ENCODE results near the gene GATC. TPM values are rescaled to one million over a fixed set of nuclear protein-coding genes. Genes with fewer than 3 reads are reported as not detected.

Gene GATC
- total and polyA plus RNA-seq, 2 of the 4 experiments (the other 2 are of a cell fraction): 8.7 to 16.5 TPM

GRCh38 chr12:120455302-120455701, 9.1 kb downstream of the GATC start:
- no peak overlapping the region for H3K27ac ChIP-seq (ENCODE audit: insufficient read depth, low read length)
- ChIA-PET POLR2A (ENCODE audit: unreplicated experiment) (no interaction called here), CTCF (no interaction called here)
- no peak overlapping the region for H4K8ac ChIP-seq (ENCODE audit: low read depth in 2 of 2, low read length in 2 of 2)
- no TSS peak for BruUV-seq (replicated peaks)
- no peaks in the 10 kb centered on the region for H3K27me3 ChIP-seq (ENCODE audit: control insufficient read depth, insufficient read depth, low read length)
- H2BK20ac ChIP-seq (ENCODE audit: low read depth, low read length): no peak overlapping the region
- no CpG with 5 or more reads among the region's 7 CpGs for WGBS, 2 experiments (ENCODE audit: extremely low coverage in 2 of 2, insufficient read length in 1 of 2)
- H3K4me3 ChIP-seq (ENCODE audit: insufficient read depth, low read depth, low read length): no peak overlapping the region
- H2BK5ac ChIP-seq (ENCODE audit: low read depth, low read length, poor library complexity, severe bottlenecking): no peak overlapping the region
- H2AK9ac ChIP-seq (replicated peaks; ENCODE audit: low read depth, low read length, poor library complexity): no peak overlapping the region
- peaks cover 8 to 45% of the 10 kb centered on the region in 2 experiments for H3K79me1 ChIP-seq (ENCODE audit: low read depth in 1 of 2, low read length in 2 of 2)
- dilution Hi-C loops (cut with HindIII; ENCODE audit: low sequenced_read_pairs, unreplicated experiment) (no loop called here), intact Hi-C loops (cut with micrococcal nuclease) (no loop called here), in situ Hi-C loops (cut with MboI; ENCODE audit: low sequenced_read_pairs) (no loop called here)
- no peak overlapping the region for H2AK5ac ChIP-seq (ENCODE audit: low read depth, low read length)
- DNase-seq (no peak), ATAC-seq (ENCODE audit: low read depth) (no peak)
- no peak for TF ChIP-seq ELK1 (IDR thresholded peaks at IDR 0.05; ENCODE audit: borderline replicate concordance, low read depth, low read length)
- TF ChIP-seq RAD21 (IDR thresholded peaks at IDR 0.05; ENCODE audit: low read length): no peak
- TF ChIP-seq RFX5 (IDR thresholded peaks at IDR 0.05; ENCODE audit: low read depth, low read length): no peak
- TF ChIP-seq POLR2A (IDR thresholded peaks at IDR 0.05; ENCODE audit: low read depth, low read length): no peak
- TF ChIP-seq MAZ (IDR thresholded peaks at IDR 0.05; ENCODE audit: borderline replicate concordance, low read depth, low read length): no peak
- no peak for TF ChIP-seq CHD1 (IDR thresholded peaks at IDR 0.05; ENCODE audit: low read depth, low read length)
- TF ChIP-seq BHLHE40 (IDR thresholded peaks at IDR 0.05; ENCODE audit: low read depth, low read length): no peak
- TF ChIP-seq RCOR1 (IDR thresholded peaks at IDR 0.05; ENCODE audit: insufficient replicate concordance, low read length): no peak
- no peak for TF ChIP-seq USF2 (IDR thresholded peaks at IDR 0.05; ENCODE audit: low read depth, low read length)
- TF ChIP-seq NFE2L2 (IDR thresholded peaks at IDR 0.05; ENCODE audit: low read depth, low read length): no peak
- TF ChIP-seq CTCF (conservative IDR thresholded peaks at IDR 0.05; ENCODE audit: low read depth, low read length): no peak
- H3K9me3 ChIP-seq (ENCODE audit: control insufficient read depth, insufficient read depth, low read length): no peaks in the 10 kb centered on the region
- no peak overlapping the region for H3K14ac ChIP-seq (replicated peaks; ENCODE audit: low read depth, low read length)
- no peak overlapping the region for H3K4ac ChIP-seq (ENCODE audit: low read depth, low read length)
- H2BK120ac ChIP-seq (ENCODE audit: low read depth, low read length): no peak overlapping the region
- no peak overlapping the region for H3K23ac ChIP-seq (ENCODE audit: low read depth, low read length)
- no peak overlapping the region for H3K18ac ChIP-seq (ENCODE audit: low read depth, low read length)
- H3K56ac ChIP-seq (ENCODE audit: extremely low read depth, insufficient read depth, low read length): no peak overlapping the region
- peaks cover 45% of the 10 kb centered on the region for H3K36me3 ChIP-seq (ENCODE audit: control insufficient read depth, insufficient read depth, low read length)
- H4K5ac ChIP-seq (ENCODE audit: low read depth, low read length): no peak overlapping the region
- H2BK15ac ChIP-seq (ENCODE audit: low read depth, low read length): no peak overlapping the region
- H2AFZ ChIP-seq (replicated peaks; ENCODE audit: low read length, poor library complexity): no peak overlapping the region
- H3K9ac ChIP-seq (ENCODE audit: low read depth, low read length): no peak overlapping the region
- H3K4me2 ChIP-seq (ENCODE audit: low read depth, low read length): no peak overlapping the region
- no peaks in the 10 kb centered on the region for H3K9me1 ChIP-seq (ENCODE audit: insufficient read depth, low read length)
- no peaks in the 10 kb centered on the region for H3K4me1 ChIP-seq (ENCODE audit: control insufficient read depth, insufficient read depth, low read length)
- H4K91ac ChIP-seq (ENCODE audit: insufficient read depth, low read depth, low read length): no peak overlapping the region
- H4K20me1 ChIP-seq (ENCODE audit: insufficient read depth, low read length): peaks cover 20% of the 10 kb centered on the region; the same call in 1 of the 2 replicates
